Measurements from ENCODE around the gene CAPZA2. TPM values are rescaled to one million over a fixed set of nuclear protein-coding genes. Genes with fewer than 3 reads are reported as not detected.

The CAPZA2 gene
- 78.4 and 92.7 TPM in 2 replicates for total RNA-seq

GRCh38 chr7:116862234-116862950 lies at the start of gene CAPZA2:
TSS of gene CAPZA2 (plus strand) at chr7:116862587. CDS start at chr7:116862612, 25 bp downstream.

DNA sequence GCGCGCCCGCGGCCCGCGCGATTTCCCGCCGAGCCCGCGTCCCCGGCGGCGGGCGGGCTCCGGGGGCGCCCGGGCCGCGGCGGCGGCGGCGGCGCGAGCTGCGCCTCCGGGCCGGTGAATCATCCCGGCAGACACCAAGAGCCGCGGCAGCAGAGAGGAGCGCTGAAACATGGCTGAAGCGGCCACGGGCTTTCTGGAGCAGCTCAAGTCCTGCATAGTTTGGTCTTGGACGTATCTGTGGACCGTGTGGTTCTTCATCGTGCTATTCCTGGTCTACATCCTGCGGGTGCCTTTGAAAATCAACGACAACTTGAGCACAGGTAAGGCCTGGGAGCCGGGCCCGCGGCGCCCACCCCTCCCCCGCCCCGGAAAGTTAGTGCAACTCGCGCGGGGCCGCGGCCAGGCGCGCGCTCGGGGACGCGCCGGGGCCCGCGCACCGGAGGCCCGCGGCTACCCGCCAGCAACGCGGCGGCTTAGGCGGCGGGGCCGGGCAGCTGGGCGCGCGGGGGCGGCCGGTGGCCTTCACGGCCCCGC lies 91.1 kb downstream of the CAPZA2 start, which contains the start of gene ST7:
ST7 (plus strand) TSS at position 130 of the 534 bp plus-strand sequence; CDS start at position 170, 40 bp downstream.

Other genes with a start within 250 kb of the CAPZA2 start
- 13.1 and 20.2 TPM in 2 replicates for gene MET, start 190.4 kb upstream of the CAPZA2 start, total RNA-seq
- gene ST7, start 90.9 kb downstream of the CAPZA2 start, total RNA-seq, result 12.3 and 13.3 TPM in 2 replicates